Activated T-helper 2 cell treated with anti-CD3 and anti-CD28 coated beads, Interferon-gamma antibody, Interleukin-2, Interleukin-4, amounts not matched to agents 10 μg/mL and 5 μg/mL and 100 μg/mL, durations not matched to agents 14 hours and 24 hours and 36 hours (primary cell): ENCODE data around the gene SLC9A8. TPM values are rescaled to one million over a fixed set of nuclear protein-coding genes. Genes with fewer than 3 reads are reported as not detected.

Experiments used
- DNase-seq: peaks from one replicate; pipeline ENCODE4 v3.0.0; 2021; ENCODE audit warnings: low spot score
- H3K27ac Mint-ChIP-seq: one replicate; pipeline ENCODE4 v1.8.0; 2021; ENCODE audit warnings: mixed read lengths
- H3K27me3 Mint-ChIP-seq: one replicate; pipeline ENCODE4 v1.8.0; 2021; ENCODE audit warnings: low read depth, mixed read lengths
- H3K36me3 Mint-ChIP-seq: one replicate; pipeline ENCODE4 v1.8.0; 2021; ENCODE audit warnings: low read depth, mixed read lengths
- H3K4me1 Mint-ChIP-seq: one replicate; pipeline ENCODE4 v1.8.0; 2021; ENCODE audit warnings: low read depth, mixed read lengths
- H3K4me3 Mint-ChIP-seq: one replicate; pipeline ENCODE4 v1.8.0; 2021; ENCODE audit warnings: low read depth, mild to moderate bottlenecking, moderate library complexity, mixed read lengths
- H3K9me3 Mint-ChIP-seq: one replicate; pipeline ENCODE4 v1.8.0; 2021; ENCODE audit warnings: mixed read lengths
- intact Hi-C: fragments of 100-400 bp; cut with micrococcal nuclease; formaldehyde crosslinking; loops from one replicate; pipeline ENCODE4 v1.15.1; 2023
- total RNA-seq: library from RNA; stranded (reverse); gene quantifications from 2 replicates; pipeline ENCODE4 v1.2.3, GENCODE V29; 2022

Gene SLC9A8
- total RNA-seq, 1 donor from 2014 or later = 18.7 TPM

DNA sequence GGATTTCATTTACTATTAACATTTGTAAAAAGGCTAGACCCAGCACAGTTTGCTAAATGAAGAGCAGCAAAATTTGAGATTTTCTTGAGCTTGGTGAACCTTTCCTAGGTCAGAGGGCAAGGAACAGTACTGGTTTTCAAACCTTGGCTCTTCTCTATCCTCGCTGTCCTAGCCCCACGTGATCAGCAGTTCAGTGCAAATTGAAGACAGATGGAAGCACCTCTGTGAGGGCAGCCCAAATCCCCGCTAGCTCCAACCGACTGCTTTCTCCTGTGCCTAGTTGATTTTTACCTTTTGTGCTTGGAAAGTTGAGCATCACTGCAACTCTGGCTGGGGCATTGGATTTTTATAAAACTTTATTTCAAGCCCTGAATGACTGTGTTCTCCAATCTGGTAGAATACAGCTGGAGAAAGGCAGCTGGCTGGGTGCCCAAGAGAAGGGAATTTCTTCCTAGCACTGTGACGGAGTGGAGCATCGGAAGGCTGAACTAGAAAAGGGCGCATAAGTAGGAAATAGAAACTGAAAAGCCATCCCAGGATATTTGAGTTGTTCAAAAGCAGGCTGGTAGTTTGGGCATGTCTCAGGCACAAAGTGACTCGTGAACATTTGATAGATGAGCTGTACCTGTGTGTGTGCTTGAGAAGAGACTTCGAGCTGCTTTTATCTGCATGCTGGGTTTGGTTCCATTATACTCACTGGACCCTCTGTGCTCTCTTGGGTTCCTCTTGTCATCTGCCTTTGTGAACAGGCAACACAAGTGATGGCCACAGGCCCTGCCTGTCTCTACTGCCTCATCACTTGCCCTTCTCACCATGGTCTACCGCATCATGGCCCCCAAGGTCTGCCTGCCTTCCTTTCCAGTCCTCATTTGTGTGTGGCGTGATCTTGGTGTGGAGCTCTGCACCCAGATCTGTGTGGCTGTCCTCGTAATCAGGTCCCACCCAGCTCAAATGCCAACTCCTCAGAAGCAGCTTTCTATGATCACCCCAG lies 125.8 kb downstream of the SLC9A8 start:
- peaks cover 36% of the 10 kb centered on the region for H3K4me1 Mint-ChIP-seq

GRCh38 chr20:49941456-49941855 lies 128.8 kb downstream of the SLC9A8 start:
- H3K4me1 Mint-ChIP-seq = peaks cover 30% of the 10 kb centered on the region
- intact Hi-C loops = no loop called here
- no peak for DNase-seq
- no peaks in the 10 kb centered on the region for H3K9me3 Mint-ChIP-seq
- H3K4me3 Mint-ChIP-seq = no peak overlapping the region
- H3K27ac Mint-ChIP-seq = no peak overlapping the region
- peaks cover 64% of the 10 kb centered on the region for H3K36me3 Mint-ChIP-seq
- no peaks in the 10 kb centered on the region for H3K27me3 Mint-ChIP-seq

More for the DNA sequence above, 125.8 kb downstream of the SLC9A8 start:
- no peaks in the 10 kb centered on the region for H3K27me3 Mint-ChIP-seq
- peak overlapping the region; percentile 24 for H3K27ac Mint-ChIP-seq
- H3K4me3 Mint-ChIP-seq = peak overlapping the region; percentile 90
- H3K9me3 Mint-ChIP-seq = no peaks in the 10 kb centered on the region
- intact Hi-C loops = loop anchor here (5.0 kb wide), 1 partner anchor 401 kb away; no protein-coding TSS in a partner anchor
- no peak for DNase-seq
- H3K36me3 Mint-ChIP-seq = peaks cover 40% of the 10 kb centered on the region

Other genes with a start within 250 kb of the SLC9A8 start
- 31.0 and 31.3 TPM in 2 replicates for gene PTGIS, start 244.7 kb upstream of the SLC9A8 start, total RNA-seq
- 39.4 TPM in 2 replicates for gene B4GALT5, start 99.0 kb upstream of the SLC9A8 start, total RNA-seq
- gene SPATA2, start 102.7 kb downstream of the SLC9A8 start, total RNA-seq = 8.3 and 8.5 TPM in 2 replicates
- 64.0 and 67.6 TPM in 2 replicates for gene RNF114, start 123.6 kb downstream of the SLC9A8 start, total RNA-seq
- 1.3 and 1.6 TPM in 2 replicates for gene SNAI1, start 170.2 kb downstream of the SLC9A8 start, total RNA-seq